Astrocyte (in vitro differentiated cells and primary cell): ENCODE data around the gene NCAM1.

ENCODE experiments used
- EZH2 ChIP-seq: IDR thresholded peaks from 2 replicates; pipeline ENCODE4 v1.6.1; 2012; ENCODE audit warnings: mild to moderate bottlenecking, low read length, inconsistent platforms; ENCODE audit not compliant: insufficient read depth
- TF ChIP-seq, protein P1 (sequence below): IDR thresholded peaks from 2 replicates; pipeline ENCODE4 v1.5.1; 2011; ENCODE audit warnings: low read depth, mild to moderate bottlenecking, inconsistent platforms, low read length, moderate library complexity; ENCODE audit not compliant: insufficient read depth

DNA sequence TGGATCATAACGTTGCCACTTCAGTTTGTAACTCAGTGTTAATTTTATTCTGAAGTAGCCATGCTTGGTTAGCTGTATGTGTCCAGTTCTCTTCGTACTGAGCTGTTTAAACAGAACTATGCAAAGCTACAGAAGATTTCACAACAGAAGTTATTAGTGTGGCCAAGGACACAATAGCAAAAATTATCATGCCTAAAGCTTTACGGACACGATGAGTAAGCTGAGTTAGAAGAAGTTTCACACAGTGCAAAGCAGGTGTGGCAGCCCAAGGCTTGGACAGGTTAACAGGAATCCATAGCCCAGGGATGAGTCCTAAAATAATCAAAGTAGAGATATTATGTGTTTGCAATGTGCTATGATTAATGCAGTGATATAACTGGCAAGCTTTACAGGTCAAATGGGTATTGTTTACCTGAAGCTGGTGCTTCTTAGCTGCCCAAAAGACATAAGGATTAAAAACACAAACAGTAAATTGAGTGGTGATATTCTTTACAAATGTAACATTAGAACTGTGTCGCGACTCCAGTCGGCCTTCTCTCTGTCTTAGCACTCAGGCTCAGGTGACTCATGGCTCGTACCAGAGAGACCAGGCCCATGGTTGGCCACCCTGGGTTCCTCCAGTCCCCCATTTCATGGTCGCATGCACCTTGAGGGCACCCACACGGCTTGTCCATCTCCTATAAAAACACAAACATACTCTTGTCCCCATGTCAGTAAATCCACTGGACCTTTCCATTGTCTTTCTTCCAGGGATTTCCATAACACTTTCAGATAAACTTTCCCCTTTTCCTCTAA is 35.5 kb upstream of the NCAM1 start:
- TF ChIP-seq, protein P1, sequence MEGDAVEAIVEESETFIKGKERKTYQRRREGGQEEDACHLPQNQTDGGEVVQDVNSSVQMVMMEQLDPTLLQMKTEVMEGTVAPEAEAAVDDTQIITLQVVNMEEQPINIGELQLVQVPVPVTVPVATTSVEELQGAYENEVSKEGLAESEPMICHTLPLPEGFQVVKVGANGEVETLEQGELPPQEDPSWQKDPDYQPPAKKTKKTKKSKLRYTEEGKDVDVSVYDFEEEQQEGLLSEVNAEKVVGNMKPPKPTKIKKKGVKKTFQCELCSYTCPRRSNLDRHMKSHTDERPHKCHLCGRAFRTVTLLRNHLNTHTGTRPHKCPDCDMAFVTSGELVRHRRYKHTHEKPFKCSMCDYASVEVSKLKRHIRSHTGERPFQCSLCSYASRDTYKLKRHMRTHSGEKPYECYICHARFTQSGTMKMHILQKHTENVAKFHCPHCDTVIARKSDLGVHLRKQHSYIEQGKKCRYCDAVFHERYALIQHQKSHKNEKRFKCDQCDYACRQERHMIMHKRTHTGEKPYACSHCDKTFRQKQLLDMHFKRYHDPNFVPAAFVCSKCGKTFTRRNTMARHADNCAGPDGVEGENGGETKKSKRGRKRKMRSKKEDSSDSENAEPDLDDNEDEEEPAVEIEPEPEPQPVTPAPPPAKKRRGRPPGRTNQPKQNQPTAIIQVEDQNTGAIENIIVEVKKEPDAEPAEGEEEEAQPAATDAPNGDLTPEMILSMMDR, result no peak
- TF ChIP-seq EZH2, result no peak
